G401 (cell line): Measurements from ENCODE around the gene PCGF5. TPM values are rescaled to one million over a fixed set of nuclear protein-coding genes. Genes with fewer than 3 reads are reported as not detected.
"Not testable (repeated sequence)": the region's sequence is repeated elsewhere in the genome, so short reads cannot be mapped to it uniquely, and the experiment has no call there.

Source experiments
- DNase-seq: peaks from one replicate; pipeline ENCODE4 v3.0.0-alpha.2; 2015; ENCODE audit warnings: low spot score
- in situ Hi-C: cut with HindIII; loops from 2 replicates; pipeline ENCODE4 v1.10.0; 2016; ENCODE audit warnings: low sequenced_read_pairs, mixed read lengths
- total RNA-seq: library from RNA; depleted of rRNA; stranded (reverse); fragments of >200 nt; shearing (Covaris generic); gene quantifications from 2 replicates; pipeline ENCODE4 v1.2.3, GENCODE V29; 2014; rRNA removed

The PCGF5 gene
- total RNA-seq, 1 experiment from 2014 or later: 0.07 TPM

GRCh38 chr10:91311601-91312381 lies 91.3 kb downstream of the PCGF5 start:
- DNase-seq: no peak
- in situ Hi-C loops: no loop called here

DNA sequence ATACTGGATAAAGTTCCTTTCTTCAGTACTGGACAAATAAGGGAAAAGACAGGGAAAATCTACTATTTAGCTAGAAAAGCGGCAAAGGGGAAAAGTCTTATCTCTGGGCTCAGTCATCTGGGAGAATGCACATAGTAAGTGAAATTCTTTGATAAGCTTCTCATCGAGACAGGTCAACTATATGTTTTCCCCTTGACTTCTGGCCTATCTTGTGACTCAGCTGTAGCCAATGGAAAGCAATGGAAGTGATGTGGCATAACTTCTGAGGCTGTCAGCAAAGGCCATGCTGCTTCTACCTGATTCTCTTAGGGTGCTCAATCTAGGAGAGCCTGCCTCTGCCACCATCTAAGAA lies 91.9 kb downstream of the PCGF5 start:
- DNase-seq: no peak
- in situ Hi-C loops: no loop called here

- in situ Hi-C loops: no loop called here
Measured at GRCh38 chr10:91313796-91314485, 93.5 kb downstream of the PCGF5 start.

GRCh38 chr10:91316486-91316885 lies 96.0 kb downstream of the PCGF5 start:
- in situ Hi-C loops: no loop called here
- no peak for DNase-seq

More at GRCh38 chr10:91313796-91314485, 93.5 kb downstream of the PCGF5 start:
- DNase-seq: no peak

GRCh38 chr10:91317541-91317940 lies 97.1 kb downstream of the PCGF5 start:
- in situ Hi-C loops: no loop called here
- no peak for DNase-seq

DNA sequence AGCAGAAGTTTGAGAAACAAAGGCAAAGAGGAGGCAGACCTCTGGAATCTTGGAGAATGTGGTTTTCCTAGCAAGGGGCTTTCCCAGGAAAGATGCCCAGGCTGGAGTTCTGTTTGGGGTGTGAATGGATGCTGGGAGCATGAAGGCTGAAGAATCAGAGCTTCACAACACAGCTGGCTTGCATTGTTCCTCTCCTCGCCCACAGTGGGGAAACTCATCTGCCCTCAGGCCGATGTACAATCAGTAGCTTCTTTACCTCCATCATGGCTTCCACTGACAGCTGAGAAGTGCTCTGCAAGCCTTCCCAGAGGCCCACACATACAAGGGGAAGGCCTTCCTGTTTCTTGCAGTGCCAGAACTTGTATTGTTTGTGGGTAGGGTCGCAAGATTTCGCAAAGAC lies 98.9 kb downstream of the PCGF5 start:
- in situ Hi-C loops: no loop called here
- DNase-seq: no peak

DNA sequence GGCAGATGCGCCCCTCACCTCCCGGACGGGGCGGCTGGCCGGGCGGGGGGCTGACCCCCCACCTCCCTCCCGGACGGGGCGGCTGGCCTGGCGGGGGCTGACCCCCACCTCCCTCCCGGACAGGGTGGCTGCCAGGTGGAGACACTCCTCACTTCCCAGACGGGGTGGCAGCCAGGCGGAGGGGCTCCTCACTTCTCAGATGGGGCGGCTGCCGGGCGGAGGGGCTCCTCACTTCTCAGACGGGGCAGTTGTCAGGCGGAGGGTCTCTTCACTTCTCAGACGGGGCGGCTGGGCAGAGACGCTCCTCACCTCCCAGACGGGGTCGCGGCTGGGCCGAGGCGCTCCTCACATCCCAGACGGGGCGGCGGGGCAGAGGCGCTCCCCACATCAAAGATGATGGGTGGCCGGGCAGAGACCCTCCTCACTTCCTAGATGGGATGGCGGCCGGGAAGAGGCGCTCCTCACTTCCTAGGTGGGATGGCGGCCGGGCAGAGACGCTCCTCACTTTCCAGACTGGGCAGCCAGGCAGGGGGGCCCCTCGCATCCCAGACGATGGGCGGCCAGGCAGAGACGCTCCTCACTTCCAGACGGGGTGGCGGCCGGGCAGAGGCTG lies 102.9 kb downstream of the PCGF5 start:
- in situ Hi-C loops, DNase-seq: not testable (repeated sequence)

DNA sequence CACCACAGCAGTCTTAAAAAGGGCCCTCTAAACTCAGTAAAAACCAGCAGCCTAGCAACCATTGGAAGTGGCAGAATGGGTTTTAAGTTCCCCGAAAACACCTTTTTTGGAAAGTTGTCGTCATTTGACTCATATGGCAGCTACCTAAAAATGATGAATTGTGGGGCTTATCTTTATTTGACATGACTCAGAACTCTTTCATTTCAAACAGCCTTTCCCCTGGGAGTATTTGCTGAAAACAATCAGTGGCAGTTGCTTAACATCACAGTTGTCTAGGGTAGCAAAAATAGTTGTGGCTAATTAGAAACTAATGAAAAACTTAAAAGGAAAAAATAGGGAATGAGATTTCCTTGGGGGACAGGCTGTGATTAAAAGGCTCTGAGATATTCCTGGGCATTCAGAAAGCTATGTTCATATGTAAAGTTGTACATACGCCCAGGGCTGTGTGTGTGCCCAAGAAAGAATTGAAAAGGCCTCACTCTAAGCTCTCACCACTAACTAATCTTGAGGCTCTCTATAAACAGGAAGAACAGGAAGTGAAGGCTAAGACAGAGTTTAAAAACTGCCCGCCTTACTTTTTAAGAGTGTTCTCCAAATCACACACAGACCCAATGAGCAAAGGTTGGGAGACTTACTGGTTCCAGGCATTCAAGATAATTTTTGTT lies 108.0 kb downstream of the PCGF5 start:
- in situ Hi-C loops: no loop called here
- no peak for DNase-seq

Other genes with a start within 250 kb of the PCGF5 start
- 11.0 and 14.0 TPM in 2 replicates for gene HECTD2, start 189.7 kb downstream of the PCGF5 start, total RNA-seq